ENCODE measurements around the gene VASP.

DNA sequence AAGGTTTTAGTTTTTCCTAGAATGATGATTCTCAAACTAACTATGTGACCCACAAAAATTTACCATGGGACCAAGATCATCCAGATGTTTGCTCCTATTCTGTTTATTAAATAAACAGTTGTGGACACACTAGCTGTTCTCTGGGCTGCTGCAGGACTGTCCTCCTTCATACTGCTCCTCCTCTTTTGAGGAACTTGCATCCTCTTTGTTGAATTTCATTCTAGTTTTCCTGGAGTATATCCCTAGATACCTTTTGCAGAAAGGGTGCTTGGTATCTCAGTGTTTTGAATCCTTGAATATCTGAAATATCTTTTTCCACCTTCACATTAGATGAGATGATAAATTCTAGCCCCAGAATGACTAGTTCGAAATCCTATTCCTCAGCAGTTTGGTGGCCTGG lies 24.1 kb downstream of the VASP start:
- TF ChIP-seq, protein P1, sequence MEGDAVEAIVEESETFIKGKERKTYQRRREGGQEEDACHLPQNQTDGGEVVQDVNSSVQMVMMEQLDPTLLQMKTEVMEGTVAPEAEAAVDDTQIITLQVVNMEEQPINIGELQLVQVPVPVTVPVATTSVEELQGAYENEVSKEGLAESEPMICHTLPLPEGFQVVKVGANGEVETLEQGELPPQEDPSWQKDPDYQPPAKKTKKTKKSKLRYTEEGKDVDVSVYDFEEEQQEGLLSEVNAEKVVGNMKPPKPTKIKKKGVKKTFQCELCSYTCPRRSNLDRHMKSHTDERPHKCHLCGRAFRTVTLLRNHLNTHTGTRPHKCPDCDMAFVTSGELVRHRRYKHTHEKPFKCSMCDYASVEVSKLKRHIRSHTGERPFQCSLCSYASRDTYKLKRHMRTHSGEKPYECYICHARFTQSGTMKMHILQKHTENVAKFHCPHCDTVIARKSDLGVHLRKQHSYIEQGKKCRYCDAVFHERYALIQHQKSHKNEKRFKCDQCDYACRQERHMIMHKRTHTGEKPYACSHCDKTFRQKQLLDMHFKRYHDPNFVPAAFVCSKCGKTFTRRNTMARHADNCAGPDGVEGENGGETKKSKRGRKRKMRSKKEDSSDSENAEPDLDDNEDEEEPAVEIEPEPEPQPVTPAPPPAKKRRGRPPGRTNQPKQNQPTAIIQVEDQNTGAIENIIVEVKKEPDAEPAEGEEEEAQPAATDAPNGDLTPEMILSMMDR (IDR thresholded peaks at IDR 0.05): no peak
- TF ChIP-seq POLR2A (IDR thresholded peaks at IDR 0.05): no peak
